Activated naive CD4-positive, alpha-beta T cell treated with anti-CD3 and anti-CD28 coated beads, Interleukin-2, amount 50 U/mL, for 24 hours (primary cell): Measurements from ENCODE around the gene SIGLEC12.
"Not testable (repeated sequence)": the region's sequence is repeated elsewhere in the genome, so short reads cannot be mapped to it uniquely, and the experiment has no call there.

ENCODE experiments used
- H3K27ac Mint-ChIP-seq: one replicate; pipeline ENCODE4 v1.8.0; 2021; ENCODE audit warnings: mild to moderate bottlenecking, mixed read lengths
- H3K27me3 Mint-ChIP-seq: one replicate; pipeline ENCODE4 v1.8.0; 2021; ENCODE audit warnings: mixed read lengths
- H3K36me3 Mint-ChIP-seq: one replicate; pipeline ENCODE4 v1.8.0; 2021; ENCODE audit warnings: mixed read lengths
- H3K4me1 Mint-ChIP-seq: one replicate; pipeline ENCODE4 v1.8.0; 2021; ENCODE audit warnings: mixed read lengths
- H3K4me3 Mint-ChIP-seq: one replicate; pipeline ENCODE4 v1.8.0; 2021; ENCODE audit warnings: mild to moderate bottlenecking, mixed read lengths
- H3K9me3 Mint-ChIP-seq: one replicate; pipeline ENCODE4 v1.8.0; 2021; ENCODE audit warnings: mixed read lengths

Gene SIGLEC12

GRCh38 chr19:51476164-51476563, 25.4 kb downstream of the SIGLEC12 start:
- Mint-ChIP-seq H3K36me3 (no peaks in the 10 kb centered on the region), H3K27me3 (peaks cover 2% of the 10 kb centered on the region), H3K4me3 (no peak overlapping the region), H3K27ac (no peak overlapping the region), H3K9me3 (no peaks in the 10 kb centered on the region), H3K4me1 (peaks cover 26% of the 10 kb centered on the region)

DNA sequence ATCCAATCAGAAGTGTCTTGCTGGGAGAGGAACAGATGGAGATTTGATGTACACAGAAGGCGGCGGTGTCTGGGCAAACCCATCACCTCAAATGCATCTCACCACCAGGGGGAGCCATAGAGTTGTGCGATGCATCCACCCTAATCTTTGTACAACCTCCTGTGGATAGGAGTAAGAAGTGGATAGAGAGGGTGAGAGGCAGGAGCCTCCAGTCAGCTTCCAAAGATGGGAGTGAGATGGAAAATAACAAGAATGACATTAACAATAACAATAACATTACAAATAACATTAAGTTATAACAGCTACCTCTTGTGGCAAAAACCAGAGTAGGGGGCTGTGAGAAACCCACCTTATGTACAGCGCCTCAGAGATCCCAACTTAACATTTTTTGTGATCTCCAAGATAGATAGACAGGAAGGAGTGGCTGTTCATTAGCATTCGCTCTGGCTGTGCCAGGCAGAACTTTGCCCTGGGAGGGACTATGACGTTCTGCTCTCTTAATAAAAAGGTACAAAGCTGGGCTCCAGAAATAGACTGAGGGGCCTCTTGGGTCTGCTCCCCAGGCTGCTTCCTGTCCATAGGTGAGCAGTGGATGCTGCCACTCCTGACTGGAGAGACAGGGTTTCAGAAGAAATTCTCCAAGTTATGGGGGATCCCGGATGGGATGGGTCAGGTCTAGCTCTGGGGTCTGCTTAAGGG, 28.4 kb downstream of the SIGLEC12 start:
- Mint-ChIP-seq H3K27me3 (peaks cover 2% of the 10 kb centered on the region), H3K4me1 (peaks cover 8% of the 10 kb centered on the region), H3K9me3 (no peaks in the 10 kb centered on the region), H3K4me3 (no peak overlapping the region), H3K36me3 (no peaks in the 10 kb centered on the region), H3K27ac (no peak overlapping the region)

DNA sequence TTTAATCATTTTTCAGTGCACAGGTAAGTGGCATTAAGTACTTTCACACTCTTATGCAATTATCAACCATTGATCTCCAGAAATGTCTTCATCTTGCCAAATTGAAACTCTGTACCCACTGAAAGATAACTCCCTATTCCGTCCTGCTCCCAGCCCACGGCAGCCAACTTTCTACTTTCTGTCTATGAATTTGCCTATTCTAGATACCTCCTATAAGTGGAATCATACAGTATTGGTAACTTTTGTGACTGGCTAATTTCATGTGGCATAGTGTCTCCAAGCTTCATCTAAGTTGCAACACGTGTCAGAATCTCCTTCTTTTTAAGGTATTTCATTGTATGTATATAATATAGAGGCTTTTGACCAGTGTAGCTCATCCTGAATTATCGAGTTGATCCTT, 29.0 kb downstream of the SIGLEC12 start:
- H3K27ac Mint-ChIP-seq: no peak overlapping the region
- no peaks in the 10 kb centered on the region for H3K9me3 Mint-ChIP-seq
- no peak overlapping the region for H3K4me3 Mint-ChIP-seq
- H3K4me1 Mint-ChIP-seq: peaks cover 8% of the 10 kb centered on the region
- peaks cover 2% of the 10 kb centered on the region for H3K27me3 Mint-ChIP-seq
- no peaks in the 10 kb centered on the region for H3K36me3 Mint-ChIP-seq

- H3K4me1 Mint-ChIP-seq: peaks cover 8% of the 10 kb centered on the region
- H3K4me3 Mint-ChIP-seq: no peak overlapping the region
- H3K27ac Mint-ChIP-seq: no peak overlapping the region
- H3K9me3 Mint-ChIP-seq: no peaks in the 10 kb centered on the region
- H3K27me3 Mint-ChIP-seq: peaks cover 4% of the 10 kb centered on the region
- H3K36me3 Mint-ChIP-seq: no peaks in the 10 kb centered on the region
Measured at GRCh38 chr19:51471527-51471926, 30.1 kb downstream of the SIGLEC12 start.

- no peak overlapping the region for H3K4me3 Mint-ChIP-seq
- no peaks in the 10 kb centered on the region for H3K36me3 Mint-ChIP-seq
- H3K27me3 Mint-ChIP-seq: peaks cover 4% of the 10 kb centered on the region
- H3K9me3 Mint-ChIP-seq: no peaks in the 10 kb centered on the region
- H3K4me1 Mint-ChIP-seq: peaks cover 8% of the 10 kb centered on the region
- no peak overlapping the region for H3K27ac Mint-ChIP-seq
Measured at GRCh38 chr19:51470966-51471365, 30.6 kb downstream of the SIGLEC12 start.

DNA sequence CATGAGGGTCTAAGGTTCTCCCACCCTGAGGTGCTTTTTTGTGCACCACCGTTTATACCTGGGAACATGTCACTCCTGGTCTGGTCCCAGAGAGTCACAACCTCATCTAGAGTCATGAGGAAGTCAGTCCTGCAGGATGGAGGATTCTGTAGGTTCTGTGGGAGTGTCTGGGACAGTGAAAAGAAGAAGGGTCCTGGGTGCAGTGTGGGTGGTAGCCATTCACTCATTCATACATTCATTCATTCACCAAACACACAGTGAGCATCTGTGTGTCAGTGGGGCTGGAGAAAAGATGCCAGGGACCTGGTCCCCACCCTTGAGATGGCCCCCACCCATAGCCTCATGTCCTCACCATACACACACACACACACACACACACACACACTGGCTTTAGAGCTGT, 32.0 kb downstream of the SIGLEC12 start:
- Mint-ChIP-seq H3K27me3 (peaks cover 10% of the 10 kb centered on the region), H3K4me3 (no peak overlapping the region), H3K4me1 (peaks cover 8% of the 10 kb centered on the region), H3K27ac (no peak overlapping the region), H3K9me3 (no peaks in the 10 kb centered on the region), H3K36me3 (no peaks in the 10 kb centered on the region)

DNA sequence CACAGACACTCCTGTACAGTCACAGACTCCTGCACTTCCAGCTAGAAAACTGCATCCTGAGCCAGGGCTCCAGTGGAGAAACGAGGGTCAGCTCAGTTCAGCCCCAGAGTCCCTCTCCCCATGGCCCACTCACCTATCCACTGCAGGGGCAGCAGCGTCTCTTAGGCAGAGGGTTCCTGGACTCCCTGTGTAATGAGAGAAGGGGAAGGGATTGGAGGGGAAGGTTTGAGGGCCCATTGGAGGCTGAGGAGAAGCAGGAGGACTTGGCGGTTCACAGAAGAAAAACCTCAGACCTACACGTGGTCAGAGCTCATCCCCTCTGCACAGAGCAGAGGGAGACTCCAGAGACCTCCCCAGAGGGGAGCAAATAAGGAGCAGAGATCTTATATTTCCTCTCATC, 32.4 kb downstream of the SIGLEC12 start:
- no peaks in the 10 kb centered on the region for H3K36me3 Mint-ChIP-seq
- H3K27ac Mint-ChIP-seq: no peak overlapping the region
- H3K4me1 Mint-ChIP-seq: peaks cover 8% of the 10 kb centered on the region
- peaks cover 13% of the 10 kb centered on the region for H3K27me3 Mint-ChIP-seq
- no peak overlapping the region for H3K4me3 Mint-ChIP-seq
- H3K9me3 Mint-ChIP-seq: no peaks in the 10 kb centered on the region

- Mint-ChIP-seq H3K36me3 (no peaks in the 10 kb centered on the region), H3K9me3 (no peaks in the 10 kb centered on the region), H3K27me3 (peaks cover 15% of the 10 kb centered on the region), H3K4me1 (peaks cover 8% of the 10 kb centered on the region), H3K27ac (no peak overlapping the region), H3K4me3 (no peak overlapping the region)
Measured at GRCh38 chr19:51468545-51468920, 33.1 kb downstream of the SIGLEC12 start.

DNA sequence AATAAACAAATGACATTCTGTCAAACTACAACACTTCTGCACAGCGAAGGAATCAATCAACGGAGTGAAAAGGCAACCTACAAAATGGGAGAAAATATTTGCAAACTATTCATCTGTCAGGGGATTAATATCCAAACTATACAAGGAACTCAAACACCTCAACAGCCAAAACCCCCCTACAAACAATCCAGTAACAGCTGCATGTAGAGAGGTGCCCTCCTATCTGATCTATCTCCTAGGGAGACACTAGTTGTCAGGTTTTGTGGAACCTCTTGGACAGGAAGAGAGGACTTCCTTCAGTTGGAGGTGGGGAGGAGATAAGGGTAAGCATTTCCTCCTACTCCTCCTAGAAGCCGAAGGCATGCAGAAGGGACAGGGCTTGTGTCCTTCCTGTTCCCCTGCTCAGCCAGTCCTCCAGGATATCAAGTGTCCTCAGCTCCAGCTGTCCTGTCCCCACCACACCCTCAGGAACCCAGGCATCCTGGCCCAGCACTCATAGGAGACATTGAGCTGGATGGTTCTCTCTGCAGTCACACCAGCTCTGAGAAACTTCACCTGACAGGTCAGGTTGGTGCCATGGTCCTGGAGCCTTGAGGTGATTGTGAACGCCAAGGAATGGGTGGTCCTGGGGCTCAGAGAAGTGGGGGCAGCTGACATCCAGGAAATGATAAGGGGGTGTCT, 33.6 kb downstream of the SIGLEC12 start:
- H3K27ac Mint-ChIP-seq: no peak overlapping the region
- H3K36me3 Mint-ChIP-seq: no peaks in the 10 kb centered on the region
- H3K4me1 Mint-ChIP-seq: peaks cover 8% of the 10 kb centered on the region
- no peaks in the 10 kb centered on the region for H3K9me3 Mint-ChIP-seq
- no peak overlapping the region for H3K4me3 Mint-ChIP-seq
- peaks cover 17% of the 10 kb centered on the region for H3K27me3 Mint-ChIP-seq

DNA sequence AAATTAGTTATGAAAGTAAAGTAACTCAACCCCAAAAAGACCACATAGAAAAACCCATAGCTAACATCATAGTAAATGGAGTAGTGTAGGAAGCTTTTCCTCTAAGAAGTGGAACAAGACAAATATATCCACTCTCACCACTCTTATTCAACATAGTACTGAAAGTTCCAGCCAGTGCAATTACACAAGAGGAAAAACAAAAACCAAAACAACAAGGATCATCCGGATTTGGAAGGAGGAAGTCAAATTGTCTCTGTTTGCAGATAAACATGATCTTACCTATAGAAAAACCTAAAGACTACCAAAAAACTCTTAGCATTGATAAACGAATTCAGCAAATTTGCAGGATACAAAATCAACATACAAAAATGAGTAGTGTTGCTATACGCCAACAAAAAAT, 34.9 kb downstream of the SIGLEC12 start:
- no peaks in the 10 kb centered on the region for H3K9me3 Mint-ChIP-seq
- H3K27ac Mint-ChIP-seq: no peak overlapping the region
- peaks cover 17% of the 10 kb centered on the region for H3K27me3 Mint-ChIP-seq
- no peak overlapping the region for H3K4me3 Mint-ChIP-seq
- H3K4me1 Mint-ChIP-seq: peaks cover 5% of the 10 kb centered on the region
- H3K36me3 Mint-ChIP-seq: no peaks in the 10 kb centered on the region

DNA sequence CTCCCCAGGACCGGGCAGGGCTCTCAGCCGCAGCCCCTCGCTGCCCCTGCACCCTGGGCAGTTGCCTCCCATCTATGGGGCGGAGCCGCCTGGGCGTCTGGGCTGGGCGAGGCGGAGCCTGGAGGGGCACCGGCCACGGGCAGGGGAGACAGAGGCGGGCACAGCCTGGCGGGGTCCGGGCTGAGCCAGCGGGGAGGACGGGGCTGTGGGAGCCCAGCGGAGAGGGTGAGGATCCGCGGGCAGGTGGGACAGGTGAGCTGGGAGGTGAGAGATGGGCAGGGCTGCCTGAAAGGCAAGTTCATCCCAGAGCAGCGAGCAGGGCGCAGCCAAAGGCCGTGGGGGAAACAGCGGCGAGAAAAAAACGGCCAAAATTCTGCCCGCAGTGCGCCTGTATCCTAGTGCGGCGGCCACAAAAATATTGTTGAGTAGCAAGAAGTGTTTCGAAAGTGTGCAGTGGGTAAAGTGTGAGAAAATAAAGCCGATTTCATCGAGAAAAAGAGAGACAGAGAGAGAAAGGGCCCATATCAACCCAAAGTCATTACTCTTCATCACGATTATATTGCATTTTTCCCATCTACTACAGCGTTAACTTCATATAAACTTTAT, 37.5 kb downstream of the SIGLEC12 start:
- not testable (repeated sequence) for H3K9me3 Mint-ChIP-seq, H3K4me3 Mint-ChIP-seq, H3K36me3 Mint-ChIP-seq, H3K27ac Mint-ChIP-seq, H3K4me1 Mint-ChIP-seq
- peaks cover 17% of the 10 kb centered on the region for H3K27me3 Mint-ChIP-seq

DNA sequence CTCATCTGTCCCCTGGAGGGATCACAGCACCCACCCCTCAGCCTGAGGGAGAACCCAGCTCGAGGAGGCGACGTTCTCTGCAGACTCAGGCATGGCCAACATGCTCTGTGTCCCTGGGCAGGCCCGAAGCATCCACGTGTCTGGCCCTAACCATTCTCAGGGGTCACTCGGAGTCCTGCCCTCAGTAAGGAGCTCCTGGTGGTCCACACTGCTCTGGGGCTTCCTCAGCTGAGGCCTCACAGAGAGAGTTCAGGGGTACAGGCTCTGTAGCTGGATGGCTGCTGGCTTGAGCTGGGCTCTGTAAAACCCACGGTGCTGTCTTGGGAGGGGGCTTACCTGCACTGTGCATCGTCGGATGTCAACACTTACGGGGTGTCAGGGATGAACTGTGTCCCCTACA, 38.9 kb downstream of the SIGLEC12 start:
- no peaks in the 10 kb centered on the region for H3K9me3 Mint-ChIP-seq
- H3K27ac Mint-ChIP-seq: no peak overlapping the region
- H3K27me3 Mint-ChIP-seq: peaks cover 17% of the 10 kb centered on the region
- H3K36me3 Mint-ChIP-seq: no peaks in the 10 kb centered on the region
- H3K4me1 Mint-ChIP-seq: peaks cover 5% of the 10 kb centered on the region
- H3K4me3 Mint-ChIP-seq: no peak overlapping the region

- H3K9me3 Mint-ChIP-seq: no peaks in the 10 kb centered on the region
- no peaks in the 10 kb centered on the region for H3K36me3 Mint-ChIP-seq
- no peak overlapping the region for H3K4me3 Mint-ChIP-seq
- H3K27ac Mint-ChIP-seq: no peak overlapping the region
- H3K4me1 Mint-ChIP-seq: peaks cover 5% of the 10 kb centered on the region
- H3K27me3 Mint-ChIP-seq: peaks cover 17% of the 10 kb centered on the region
Measured at GRCh38 chr19:51462276-51462675, 39.3 kb downstream of the SIGLEC12 start.

GRCh38 chr19:51461723-51462161, 39.9 kb downstream of the SIGLEC12 start:
- no peaks in the 10 kb centered on the region for H3K9me3 Mint-ChIP-seq
- H3K27me3 Mint-ChIP-seq: peaks cover 15% of the 10 kb centered on the region
- no peaks in the 10 kb centered on the region for H3K36me3 Mint-ChIP-seq
- H3K4me3 Mint-ChIP-seq: no peak overlapping the region
- H3K4me1 Mint-ChIP-seq: peaks cover 5% of the 10 kb centered on the region
- H3K27ac Mint-ChIP-seq: peak overlapping the region; percentile 35

- peaks cover 5% of the 10 kb centered on the region for H3K4me1 Mint-ChIP-seq
- H3K27ac Mint-ChIP-seq: no peak overlapping the region
- no peaks in the 10 kb centered on the region for H3K9me3 Mint-ChIP-seq
- no peak overlapping the region for H3K4me3 Mint-ChIP-seq
- peaks cover 15% of the 10 kb centered on the region for H3K27me3 Mint-ChIP-seq
- no peaks in the 10 kb centered on the region for H3K36me3 Mint-ChIP-seq
Measured at GRCh38 chr19:51460164-51460992, 41.2 kb downstream of the SIGLEC12 start.
